ENCODE data around the gene DRG1.

- TF ChIP-seq CTCF (IDR thresholded peaks at IDR 0.05) (no peak), POLR2A (IDR thresholded peaks at IDR 0.05) (no peak), EP300 (IDR thresholded peaks at IDR 0.05) (no peak)
Measured at GRCh38 chr22:31378123-31378522, 21.3 kb upstream of the DRG1 start.

Data from sigmoid colon (tissue), 4 donors.